DMS 273 treated with DMSO at 0.1 percent for 48 hours (cell line): Measurements from ENCODE around the gene DCPS.
"Not testable (repeated sequence)": the region's sequence is repeated elsewhere in the genome, so short reads cannot be mapped to it uniquely, and the experiment has no call there.

ENCODE experiments used
- DNase-seq: peaks from one replicate; lab custom pipeline; 2025; lab: John Stamatoyannopoulos, UW

The DCPS gene

DNA sequence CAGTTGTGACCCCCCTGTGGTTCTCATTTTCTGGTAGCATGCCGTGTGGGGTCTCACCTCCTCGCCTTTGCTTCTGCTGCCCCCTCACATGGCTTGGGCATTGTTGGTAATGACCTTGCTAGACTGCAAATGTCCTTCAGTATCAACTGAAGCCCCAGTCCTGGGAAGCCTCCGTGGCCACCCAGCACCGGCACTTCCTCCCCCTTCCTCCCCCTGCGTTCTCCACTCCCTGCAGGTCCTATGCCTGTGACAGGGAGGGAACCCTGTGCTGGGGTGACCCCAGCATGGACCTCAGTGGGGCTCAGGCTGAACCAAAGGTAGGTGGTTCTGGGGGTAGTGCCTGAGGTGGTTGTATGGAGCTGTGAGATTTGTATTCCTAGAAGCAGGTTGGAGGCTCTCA lies 57.5 kb downstream of the DCPS start:
- DNase-seq: no peak

DNA sequence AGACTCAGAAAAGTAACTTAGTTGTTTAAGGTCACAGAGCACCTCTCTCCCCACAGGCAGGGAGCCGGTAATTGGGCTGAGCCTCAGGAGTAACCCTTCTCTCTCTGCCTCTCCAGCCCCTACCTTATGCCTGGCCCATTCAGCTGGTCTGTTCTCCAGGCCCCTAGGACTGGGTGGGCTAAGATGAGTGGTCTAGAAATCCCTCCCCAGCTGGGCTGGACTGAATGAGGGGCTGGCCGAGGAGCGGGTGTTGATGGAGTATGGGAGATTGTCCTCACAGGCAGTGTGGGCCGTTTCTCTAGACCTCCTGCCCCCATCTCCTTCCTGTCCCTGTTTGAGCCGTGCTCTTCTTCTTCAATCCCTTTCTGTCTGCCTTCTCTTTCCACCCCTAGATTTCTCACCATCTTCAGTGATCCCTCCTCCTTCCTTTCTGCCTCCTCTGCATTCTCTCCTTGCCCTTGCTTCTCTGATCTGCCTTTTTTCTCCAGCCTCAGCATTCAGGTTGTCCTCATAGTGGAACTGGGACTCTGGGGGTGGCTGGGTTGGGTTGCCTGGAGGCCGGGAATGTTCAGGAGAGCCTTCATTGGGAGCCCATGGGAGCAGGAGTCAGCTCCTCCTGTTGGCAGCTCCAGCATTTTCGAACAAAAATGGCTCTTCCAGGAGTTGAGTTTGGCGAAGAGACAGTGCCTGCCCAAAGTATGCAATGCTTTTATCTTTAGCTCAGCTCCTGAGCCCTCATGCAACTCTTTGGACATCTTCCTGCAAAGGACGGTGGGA lies 59.2 kb downstream of the DCPS start:
- no peak for DNase-seq

DNA sequence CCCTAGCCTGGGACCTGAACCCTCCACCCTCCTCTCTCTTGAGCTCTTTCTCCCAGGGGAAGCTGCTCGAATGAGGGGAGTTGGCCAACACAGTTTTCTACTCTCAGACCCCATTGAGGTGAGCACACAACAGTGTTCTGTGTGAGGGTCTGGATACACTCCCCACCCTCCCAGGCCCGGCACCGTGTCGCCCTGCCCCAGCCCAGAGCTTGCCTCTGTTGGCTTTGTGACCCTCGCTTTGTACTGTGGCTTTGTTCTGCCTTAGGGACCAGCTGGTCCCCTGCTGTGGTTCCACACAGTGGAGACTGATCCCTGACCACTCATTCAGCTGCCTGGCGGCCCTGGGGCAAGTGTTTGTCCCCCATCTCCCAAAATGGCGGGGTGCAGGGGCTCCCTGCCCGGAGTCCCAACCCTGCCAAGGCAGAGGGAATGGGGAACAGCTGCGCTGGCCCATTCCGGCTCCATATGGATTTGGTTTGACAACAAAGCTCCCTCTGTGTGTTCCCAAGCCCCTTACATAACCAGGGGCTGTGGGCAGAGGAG lies 59.9 kb downstream of the DCPS start:
- DNase-seq: no peak

DNA sequence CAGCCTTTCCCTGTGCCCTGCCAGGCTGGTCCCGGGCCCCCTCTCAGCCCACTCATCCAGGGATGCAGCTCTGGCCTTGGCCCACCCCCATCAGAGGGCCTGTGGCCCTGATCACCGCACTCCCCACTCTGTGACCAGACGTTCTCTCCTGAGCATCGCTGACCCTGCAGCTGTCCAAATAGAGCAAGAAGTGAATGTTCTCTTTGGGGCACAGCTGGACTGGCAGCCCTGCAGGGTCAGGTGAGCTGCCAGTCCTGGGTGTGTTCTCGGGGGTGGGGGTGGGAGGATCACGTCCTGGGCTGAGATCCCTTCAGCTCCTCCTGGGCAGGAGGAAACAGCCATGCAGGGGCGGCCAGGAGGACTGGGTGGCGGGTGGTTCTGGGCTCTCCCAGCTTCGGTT lies 60.9 kb downstream of the DCPS start:
- DNase-seq: not testable (repeated sequence)

DNA sequence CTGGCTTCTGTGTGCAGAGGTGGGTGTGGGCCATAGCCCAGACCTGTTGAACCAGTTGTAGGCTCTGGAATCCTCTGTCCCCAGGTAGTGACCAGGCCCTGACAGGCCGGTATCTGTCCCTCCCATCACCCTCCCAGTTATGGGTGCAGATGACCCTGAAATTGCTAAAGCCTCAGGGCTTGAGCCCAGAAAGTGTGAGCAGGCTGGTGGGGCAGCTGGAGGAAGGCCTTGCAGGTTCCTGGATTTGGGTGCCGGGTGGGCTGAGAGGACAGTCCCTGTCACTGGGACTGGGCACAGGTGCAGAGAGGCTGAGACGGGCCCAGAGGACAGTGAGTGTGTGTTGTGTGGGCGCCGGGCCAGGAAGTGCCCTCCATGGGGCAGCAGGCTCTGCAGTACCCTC lies 61.6 kb downstream of the DCPS start:
- DNase-seq: not testable (repeated sequence)

DNA sequence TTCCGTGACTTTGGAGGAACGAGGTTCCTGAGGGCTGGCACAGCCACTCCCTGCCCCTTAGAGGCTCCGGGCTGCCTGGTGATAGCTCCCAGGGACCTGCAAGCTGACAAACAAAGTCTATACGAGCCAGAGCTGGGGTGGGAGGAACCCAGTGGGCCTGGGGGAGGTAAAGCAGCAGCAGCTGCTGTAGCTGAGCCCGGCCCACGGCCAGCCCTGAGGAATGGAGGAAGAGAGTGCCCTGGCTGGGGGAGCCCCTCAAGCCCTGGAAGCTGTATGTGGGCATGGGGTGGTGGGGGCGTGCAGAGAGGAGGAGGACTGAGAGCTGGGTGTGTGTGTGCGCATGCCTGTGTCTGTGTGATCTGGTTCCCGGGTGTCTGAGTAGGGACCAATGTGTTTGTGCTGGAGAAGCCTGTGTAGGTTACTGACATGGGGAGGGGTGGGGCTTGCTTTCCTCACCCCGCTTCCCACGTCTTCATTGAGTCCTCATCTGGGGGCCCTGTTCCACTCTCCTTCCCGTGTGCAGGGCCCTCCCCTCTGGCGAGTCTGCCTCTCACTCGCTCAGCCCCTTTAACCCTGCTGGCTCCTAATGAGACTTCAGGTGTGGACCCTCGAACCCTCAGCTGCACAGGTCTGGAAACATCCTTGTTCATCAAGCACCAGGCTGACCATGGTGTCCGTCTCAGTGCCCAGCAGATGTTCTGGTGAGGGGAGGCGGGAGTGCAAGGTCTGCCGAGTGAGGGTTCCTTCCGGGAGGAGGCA lies 62.4 kb downstream of the DCPS start:
- DNase-seq: no peak

DNA sequence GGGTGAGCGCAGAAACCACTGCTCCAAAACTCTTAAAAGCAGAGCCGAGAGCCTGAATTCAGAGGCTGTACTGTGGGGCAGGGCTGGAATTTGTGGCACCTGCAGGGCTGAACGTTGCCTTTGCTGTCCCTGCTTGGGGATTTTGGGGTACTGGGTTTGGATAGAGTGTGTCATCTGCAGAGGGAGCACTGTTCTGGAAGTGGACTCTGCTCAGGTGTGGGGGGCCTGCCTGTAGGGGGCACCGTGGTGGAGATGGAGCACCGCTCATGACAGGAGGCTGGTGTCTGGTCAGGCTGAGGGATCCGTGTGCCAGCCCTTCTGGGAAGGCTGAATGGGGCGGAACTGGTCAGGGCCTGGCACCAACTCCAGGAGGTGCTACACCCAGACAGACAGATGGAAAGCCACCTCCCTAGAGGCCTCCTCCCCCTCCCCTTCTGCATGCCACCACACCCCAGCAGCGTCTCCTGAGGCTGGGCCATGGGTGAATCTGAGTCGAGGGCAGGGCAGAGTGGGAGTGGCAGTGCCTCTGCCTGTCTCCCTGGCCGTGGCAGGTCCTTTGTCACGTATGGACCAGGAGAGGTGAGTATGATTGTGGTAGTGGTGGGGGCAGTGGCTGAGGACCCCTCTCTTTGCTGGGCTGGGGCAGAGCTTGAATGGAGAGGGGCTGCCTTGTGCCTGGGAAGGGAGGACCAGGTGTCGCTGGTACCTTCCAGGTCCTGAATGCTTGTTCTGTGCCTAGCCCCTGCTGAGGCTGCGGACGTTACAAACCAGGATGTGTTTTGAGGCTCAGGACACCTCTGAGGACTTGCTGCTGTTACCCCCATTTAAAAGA lies 63.2 kb downstream of the DCPS start:
- not testable (repeated sequence) for DNase-seq

DNA sequence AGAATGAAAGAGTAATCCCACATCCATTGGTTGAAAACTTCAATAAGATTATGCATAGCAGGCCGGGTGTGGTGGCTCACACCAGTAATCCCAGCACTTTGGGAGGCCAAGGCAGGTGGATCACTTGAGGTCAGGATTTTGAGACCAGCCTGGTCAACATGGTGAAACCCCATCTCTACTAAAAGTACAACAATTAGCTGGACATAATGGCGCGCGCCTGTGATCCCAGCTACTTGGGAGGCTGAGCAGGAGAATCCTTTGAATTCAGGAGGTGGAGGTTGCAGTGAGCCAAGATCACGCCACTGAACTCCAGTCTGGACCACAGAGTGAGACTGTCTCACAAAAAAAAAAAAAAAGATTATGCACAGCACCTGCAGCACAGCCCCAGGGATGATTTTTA lies 63.9 kb downstream of the DCPS start:
- not testable (repeated sequence) for DNase-seq

DNA sequence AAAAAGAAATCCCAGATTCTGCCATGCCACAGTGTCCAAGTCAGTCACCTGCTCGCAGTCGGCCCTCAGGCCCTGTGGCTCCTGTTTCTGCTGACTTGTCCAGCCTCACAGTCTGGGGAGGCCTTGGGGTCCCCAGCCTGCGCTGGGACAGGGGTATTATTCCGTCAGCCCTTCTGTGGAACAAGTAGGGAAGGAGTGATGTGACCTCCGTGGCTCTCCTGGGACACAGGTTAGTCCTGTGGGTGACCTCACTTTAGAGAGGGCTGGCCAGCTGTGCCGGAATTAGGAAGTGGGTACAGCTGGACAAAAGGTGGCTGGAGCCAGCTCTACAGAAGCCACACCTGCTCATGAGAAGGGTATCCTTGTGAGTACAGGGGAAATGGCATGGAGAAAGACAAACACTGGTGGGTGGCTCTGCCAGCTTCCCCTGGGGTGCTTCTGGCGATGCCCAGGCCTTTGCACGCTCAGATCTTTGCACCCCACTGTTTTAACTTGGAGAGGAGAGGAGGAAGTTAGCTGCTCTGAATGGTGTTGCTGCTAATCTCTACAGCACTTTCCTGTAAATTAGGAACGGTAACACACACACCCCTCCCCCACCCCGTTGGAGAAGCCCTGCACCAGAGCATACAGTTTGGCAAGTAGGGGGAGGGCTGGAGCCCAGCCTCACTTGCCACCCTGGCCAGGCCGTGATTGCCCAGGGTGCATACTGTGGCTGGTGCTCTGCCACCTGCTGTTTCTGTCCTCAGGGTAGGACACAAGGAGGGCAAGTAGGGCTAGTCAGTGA lies 64.7 kb downstream of the DCPS start:
- not testable (repeated sequence) for DNase-seq

DNA sequence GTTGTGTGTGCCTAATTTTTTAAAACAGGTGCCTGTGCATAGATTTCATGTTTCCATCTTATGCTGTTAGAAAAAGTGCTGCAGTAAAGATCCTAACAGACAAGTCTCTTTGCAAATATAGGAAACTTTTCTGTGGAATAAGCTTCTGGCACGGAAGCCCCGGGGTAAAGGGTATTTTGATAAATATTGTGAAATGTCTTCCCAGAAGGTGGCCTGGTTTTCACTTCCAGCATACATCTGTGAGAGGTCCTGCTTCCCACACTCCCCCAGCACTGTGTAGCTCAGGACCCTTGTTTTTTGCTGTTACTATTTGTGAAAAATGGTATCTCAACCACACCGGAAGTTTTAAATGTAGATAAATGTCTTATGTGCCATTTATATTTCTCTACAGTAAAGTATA lies 66.2 kb downstream of the DCPS start:
- no peak for DNase-seq

DNA sequence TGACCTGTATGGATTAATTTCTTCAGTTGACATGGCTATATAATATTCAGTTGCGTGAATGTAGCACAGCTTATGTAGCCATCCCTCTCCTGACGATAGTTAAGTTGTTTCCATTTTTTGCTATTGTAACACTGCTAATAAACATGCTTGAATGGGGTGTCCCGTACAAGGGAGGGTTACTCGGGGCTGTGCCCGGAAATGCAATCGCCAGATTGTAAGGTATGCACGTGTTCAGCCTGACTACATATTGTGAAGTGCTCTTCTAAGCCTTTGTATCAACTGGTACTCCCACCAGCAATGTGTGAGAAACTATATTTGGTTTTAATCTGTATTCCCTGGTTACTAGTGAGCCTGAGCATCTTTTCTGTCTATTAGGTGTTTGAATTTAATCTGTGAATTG lies 67.7 kb downstream of the DCPS start:
- no peak for DNase-seq

DNA sequence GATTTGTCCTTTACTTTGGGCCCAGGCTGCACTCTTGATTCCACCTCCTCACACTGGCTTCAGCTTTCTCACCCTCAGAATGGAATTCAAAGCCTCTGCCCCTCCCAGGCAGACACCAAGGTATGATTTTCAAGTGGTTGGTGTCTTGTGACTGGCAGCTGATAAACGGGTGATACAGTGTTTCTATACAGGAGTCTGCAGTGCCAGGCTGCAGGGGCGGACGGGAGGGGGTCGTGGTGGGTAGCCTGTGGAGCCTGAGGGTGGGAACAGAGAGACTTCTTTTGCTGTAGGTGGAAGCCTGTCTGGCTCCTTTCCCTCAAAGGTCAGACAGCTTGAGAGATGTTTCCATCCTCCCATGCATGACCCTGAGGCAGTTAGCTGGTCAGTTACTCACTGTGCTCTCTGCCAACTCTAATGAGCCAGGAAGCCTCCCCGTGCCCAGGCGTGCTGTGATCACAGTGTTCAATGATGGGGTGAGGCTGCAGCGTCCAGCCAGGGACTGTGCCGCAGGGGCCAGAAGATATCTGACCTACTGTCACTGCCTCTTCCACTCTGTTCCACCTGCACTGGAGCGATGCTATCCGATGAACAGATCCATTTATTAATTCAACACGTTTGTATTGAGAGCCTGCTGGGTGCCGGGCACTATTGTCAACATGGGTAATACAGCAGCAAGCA lies 69.7 kb downstream of the DCPS start:
- DNase-seq: not testable (repeated sequence)

DNA sequence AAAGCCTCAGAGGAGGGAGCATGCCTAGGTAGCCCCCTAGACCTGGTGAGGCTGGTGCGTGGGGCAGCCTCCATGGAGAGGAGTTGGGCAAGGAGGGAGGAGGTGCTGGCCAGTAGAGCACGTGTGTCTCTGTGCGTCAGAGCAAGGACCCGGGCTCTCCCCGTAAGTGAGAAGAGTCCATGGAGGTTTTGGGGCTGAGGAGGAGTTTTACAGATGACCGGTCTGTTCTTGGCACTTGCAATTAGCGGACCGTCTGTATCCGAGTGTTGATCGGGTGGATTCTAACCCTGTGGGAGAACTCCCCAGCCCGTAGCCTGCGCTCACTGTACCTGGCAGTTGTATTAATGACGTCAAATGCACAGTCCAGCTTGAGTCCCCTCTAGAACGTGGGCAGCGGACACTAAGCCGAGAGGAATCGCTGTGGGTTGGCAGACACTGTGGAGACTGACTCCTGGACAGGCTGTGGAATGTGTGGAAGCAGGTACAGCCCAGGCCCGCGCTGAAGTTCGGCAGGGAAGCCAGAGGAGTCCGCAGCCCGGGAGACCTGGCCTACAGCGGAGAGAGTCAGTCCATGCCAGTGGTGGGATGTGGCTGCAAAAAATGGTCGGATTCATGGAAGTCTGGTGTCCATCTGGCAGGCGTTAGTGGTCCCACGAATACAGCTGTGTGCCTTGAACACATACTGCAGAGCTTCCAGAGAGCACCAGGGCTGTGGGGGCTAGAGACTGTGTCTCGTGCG lies 70.9 kb downstream of the DCPS start:
- not testable (repeated sequence) for DNase-seq

DNA sequence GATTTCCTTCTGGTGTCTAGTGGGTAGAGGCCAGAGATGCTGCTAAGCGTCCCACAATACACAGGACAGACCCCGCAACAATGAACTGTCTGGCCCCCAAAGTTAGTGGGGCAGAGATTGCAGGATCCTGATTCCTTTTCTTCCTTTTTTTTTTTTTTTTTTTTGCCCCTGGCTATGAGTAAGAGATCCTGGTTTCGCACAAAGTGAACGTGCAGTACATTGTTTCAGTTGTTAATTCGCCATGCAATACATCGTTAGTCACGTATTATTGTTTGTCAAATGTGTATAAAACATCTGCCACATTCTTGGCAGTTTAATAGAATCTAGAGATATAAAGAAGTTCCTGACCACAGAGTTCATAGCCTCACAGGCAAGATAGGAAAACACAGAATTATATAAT lies 71.9 kb downstream of the DCPS start:
- no peak for DNase-seq

DNA sequence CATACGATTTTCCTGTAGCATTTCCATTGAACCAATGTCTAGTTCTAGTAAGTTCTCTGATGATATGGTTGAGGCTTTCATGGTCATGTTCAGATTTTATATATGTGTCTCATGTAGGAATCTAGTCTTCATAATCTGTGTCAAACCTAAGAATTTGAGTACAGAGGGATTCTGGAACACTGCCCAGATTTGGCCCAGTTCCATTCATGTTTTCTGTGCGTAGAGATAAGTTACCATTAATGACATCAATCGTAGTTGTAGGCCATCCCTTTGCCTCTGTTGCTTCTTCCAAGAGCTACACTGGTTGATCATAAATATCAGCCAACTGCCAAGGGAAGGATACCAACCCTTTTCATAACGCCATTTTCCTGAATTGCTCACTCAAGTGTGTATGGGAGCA lies 74.9 kb downstream of the DCPS start:
- no peak for DNase-seq

DNA sequence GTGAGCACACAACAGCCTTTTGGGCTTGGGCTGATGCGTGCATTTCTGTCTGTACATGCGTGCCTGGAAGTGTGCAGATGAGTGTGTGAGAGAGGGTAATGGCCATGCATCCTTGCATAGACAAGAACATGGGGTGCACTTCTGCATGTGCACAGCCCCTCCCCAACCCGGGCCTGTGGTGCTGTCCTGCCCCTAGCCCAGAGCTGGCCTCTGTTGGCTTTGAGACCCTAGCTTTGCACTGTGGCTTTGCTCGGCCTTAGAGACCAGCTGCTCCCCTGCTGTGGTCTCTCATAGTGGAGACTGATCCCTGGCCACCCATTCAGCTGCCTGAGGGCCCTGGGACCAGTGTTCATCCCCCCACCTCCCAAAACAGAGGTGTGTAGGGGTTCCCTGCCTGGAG lies 77.0 kb downstream of the DCPS start:
- DNase-seq: no peak

DNA sequence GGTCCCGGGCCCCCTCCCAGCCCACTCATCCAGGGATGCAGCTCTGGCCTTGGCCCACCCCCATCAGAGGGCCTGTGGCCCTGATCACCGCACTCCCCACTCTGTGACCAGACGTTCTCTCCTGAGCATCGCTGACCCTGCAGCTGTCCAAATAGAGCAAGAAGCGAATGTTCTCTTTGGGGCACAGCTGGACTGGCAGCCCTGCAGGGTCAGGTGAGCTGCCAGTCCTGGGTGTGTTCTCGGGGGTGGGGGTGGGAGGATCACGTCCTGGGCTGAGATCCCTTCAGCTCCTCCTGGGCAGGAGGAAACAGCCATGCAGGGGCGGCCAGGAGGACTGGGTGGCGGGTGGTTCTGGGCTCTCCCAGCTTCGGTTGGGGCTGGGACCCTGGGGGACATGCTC lies 78.1 kb downstream of the DCPS start:
- DNase-seq: not testable (repeated sequence)

DNA sequence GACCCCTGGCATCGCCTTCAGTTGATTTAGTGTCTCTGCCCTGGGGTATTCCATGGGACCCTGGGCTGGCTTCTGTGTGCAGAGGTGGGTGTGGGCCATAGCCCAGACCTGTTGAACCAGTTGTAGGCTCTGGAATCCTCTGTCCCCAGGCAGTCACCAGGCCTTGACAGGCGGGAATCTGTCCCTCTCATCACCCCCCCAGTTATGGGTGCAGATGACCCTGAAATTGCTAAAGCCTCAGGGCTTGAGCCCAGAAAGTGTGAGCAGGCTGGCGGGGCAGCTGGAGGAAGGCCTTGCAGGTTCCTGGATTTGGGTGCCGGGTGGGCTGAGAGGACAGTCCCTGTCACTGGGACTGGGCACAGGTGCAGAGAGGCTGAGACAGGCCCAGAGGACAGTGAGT lies 78.8 kb downstream of the DCPS start:
- not testable (repeated sequence) for DNase-seq

DNA sequence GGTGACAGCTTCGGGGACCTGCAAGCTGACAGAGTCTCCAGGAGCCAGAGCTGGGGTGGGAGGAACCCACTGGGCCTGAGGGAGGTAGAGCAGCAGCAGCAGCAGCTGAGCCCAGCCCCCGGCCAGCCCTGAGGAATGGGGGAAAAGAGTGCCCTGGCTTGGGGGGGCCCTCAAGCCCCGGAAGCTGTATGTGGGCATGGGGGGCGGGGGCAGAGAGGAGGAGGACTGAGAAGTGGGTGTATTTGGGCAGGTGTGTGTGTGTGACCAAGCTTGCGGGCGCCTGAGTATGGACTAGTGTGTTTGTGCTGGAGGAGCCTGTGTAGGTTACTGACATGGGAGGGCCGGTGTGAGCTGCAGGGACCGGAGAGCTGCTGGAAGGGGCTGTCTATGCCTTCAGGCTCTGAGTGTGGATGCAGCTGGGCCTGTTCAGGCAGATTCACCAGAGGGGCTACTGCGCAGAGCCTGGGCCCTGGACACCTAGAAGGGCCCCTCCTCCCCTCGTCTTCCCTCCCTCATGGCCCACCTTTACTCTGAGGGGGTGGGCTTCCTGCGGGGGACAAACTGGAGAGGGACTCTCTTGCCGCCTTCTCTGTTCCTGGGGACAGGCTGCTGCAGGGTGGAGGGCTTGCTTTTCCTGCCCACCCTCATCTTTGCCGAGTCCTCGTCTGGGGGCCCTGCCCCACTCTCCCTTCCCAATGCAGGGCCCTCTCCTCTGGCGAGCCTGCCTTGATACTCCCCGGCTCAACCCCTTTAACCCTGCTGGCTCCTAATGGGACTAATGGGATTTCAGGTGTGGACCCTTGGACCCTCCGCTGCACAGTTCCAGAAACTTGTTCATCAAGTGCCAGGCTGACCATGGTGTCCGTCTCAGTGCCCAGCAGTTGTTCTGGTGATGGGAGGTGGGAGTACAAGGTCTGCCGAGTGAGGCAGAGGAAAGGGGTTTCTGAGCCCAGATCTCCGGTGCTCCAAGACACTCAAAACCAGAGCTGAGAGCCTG lies 79.8 kb downstream of the DCPS start:
- DNase-seq: no peak
